ENCODE data around the gene TPO. TPM values are rescaled to one million over a fixed set of nuclear protein-coding genes. Genes with fewer than 3 reads are reported as not detected.

TPO gene
- total RNA-seq, 1 experiment from 2014 or later = not detected

DNA sequence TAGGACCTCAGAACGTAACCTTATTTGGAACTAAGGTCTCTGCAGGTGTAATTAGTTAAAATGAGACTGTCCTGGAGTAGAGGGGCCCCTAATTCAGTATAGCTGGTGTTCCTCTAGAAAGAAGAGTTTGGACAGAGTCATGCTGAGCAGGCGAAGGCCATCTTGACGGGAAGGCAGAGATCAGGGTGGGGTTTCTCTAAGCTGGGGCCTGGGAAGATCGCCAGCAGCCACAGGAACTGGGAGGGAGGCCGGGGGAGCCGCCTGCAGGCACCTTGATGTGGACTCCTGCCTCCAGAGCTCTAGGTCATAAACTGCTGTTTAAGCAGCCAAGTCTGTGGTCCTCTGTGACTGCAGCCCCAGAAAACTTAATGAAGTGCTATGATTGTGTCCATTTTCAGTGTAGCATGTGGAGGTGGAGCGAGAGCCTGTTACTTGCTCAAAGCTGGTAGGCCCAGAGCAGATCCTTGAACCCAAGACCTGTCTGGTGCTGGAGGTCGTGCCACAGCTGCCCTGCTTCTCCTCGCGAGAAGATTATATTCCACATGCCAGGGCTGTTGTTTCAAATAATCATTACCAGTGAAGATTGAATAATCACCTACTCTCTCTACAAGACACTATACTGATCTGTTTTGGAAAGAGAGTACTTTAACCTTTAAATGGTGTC, 105.7 kb downstream of the TPO start:
- Mint-ChIP-seq H3K9me3 (no peaks in the 10 kb centered on the region), H3K36me3 (no peaks in the 10 kb centered on the region), H3K27ac (no peak overlapping the region), H3K27me3 (ENCODE audit: low read depth) (no peaks in the 10 kb centered on the region; the same call in 1 of the 2 replicates), H3K4me1 (no peaks in the 10 kb centered on the region), H3K4me3 (no peak overlapping the region)
- ATAC-seq (no peak), DNase-seq (ENCODE audit: low spot score) (peak; percentile 11)
- ChIA-PET POLR2A (no interaction called here), CTCF (no interaction called here)
- TF ChIP-seq, protein P1, sequence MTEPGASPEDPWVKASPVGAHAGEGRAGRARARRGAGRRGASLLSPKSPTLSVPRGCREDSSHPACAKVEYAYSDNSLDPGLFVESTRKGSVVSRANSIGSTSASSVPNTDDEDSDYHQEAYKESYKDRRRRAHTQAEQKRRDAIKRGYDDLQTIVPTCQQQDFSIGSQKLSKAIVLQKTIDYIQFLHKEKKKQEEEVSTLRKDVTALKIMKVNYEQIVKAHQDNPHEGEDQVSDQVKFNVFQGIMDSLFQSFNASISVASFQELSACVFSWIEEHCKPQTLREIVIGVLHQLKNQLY (CRISPR knock-in tag; IDR thresholded peaks at IDR 0.05) = no peak
- no peak for TF ChIP-seq TCF7 (CRISPR knock-in tag; IDR thresholded peaks at IDR 0.05; ENCODE audit: low read depth)
- TF ChIP-seq ZNF263 (CRISPR knock-in tag; IDR thresholded peaks at IDR 0.05; ENCODE audit: low read depth) = no peak

DNA sequence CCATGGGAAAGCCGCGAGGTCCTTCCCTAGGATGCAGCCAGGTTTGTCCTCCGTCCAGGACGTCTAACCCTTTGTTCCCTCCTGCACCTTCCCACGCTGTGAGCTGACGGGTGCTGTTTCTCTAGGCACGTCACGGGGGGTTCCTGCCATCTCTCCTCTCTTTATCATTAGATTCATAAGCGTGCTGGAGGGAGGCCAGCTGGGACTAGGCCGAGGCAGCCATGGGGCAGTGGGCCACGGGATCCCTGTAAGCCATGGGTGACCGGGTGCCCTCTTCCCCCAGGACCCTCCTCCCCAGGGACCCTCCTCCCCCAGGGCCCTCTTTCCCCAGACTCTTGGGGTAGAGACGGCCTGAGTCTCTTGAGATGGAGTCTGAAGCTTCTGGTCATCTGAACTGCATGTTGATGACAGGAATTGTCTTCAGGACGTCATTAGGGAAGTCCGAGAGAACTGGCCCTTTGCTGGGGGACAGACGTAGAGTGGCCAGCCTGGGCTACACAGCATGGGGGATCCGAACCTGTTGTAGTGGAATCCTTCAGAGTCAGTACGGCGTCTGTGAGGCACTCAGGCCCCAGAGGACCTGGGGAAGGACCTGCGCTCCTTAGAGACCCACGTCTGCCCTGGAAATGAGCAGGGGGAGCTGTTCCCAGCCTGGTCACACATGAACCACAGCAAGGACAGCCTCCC, 108.1 kb downstream of the TPO start:
- TF ChIP-seq, protein P2, sequence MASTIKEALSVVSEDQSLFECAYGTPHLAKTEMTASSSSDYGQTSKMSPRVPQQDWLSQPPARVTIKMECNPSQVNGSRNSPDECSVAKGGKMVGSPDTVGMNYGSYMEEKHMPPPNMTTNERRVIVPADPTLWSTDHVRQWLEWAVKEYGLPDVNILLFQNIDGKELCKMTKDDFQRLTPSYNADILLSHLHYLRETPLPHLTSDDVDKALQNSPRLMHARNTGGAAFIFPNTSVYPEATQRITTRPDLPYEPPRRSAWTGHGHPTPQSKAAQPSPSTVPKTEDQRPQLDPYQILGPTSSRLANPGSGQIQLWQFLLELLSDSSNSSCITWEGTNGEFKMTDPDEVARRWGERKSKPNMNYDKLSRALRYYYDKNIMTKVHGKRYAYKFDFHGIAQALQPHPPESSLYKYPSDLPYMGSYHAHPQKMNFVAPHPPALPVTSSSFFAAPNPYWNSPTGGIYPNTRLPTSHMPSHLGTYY (CRISPR knock-in tag; IDR thresholded peaks at IDR 0.05) = no peak
- TF ChIP-seq, protein P3, sequence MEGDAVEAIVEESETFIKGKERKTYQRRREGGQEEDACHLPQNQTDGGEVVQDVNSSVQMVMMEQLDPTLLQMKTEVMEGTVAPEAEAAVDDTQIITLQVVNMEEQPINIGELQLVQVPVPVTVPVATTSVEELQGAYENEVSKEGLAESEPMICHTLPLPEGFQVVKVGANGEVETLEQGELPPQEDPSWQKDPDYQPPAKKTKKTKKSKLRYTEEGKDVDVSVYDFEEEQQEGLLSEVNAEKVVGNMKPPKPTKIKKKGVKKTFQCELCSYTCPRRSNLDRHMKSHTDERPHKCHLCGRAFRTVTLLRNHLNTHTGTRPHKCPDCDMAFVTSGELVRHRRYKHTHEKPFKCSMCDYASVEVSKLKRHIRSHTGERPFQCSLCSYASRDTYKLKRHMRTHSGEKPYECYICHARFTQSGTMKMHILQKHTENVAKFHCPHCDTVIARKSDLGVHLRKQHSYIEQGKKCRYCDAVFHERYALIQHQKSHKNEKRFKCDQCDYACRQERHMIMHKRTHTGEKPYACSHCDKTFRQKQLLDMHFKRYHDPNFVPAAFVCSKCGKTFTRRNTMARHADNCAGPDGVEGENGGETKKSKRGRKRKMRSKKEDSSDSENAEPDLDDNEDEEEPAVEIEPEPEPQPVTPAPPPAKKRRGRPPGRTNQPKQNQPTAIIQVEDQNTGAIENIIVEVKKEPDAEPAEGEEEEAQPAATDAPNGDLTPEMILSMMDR (IDR thresholded peaks at IDR 0.05) = no peak
- TF ChIP-seq, protein P4, sequence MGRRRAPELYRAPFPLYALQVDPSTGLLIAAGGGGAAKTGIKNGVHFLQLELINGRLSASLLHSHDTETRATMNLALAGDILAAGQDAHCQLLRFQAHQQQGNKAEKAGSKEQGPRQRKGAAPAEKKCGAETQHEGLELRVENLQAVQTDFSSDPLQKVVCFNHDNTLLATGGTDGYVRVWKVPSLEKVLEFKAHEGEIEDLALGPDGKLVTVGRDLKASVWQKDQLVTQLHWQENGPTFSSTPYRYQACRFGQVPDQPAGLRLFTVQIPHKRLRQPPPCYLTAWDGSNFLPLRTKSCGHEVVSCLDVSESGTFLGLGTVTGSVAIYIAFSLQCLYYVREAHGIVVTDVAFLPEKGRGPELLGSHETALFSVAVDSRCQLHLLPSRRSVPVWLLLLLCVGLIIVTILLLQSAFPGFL (CRISPR knock-in tag; IDR thresholded peaks at IDR 0.05; ENCODE audit: borderline replicate concordance) = no peak
- ChIA-PET POLR2A (no interaction called here), CTCF (interaction anchor here (0.5 kb wide), 1 partner anchor 18 kb away, joined by 3 read pairs; no protein-coding TSS in a partner anchor)
- DNase-seq (ENCODE audit: low spot score) (no peak), ATAC-seq (no peak)
- no peaks in the 10 kb centered on the region for H3K36me3 Mint-ChIP-seq
- no peaks in the 10 kb centered on the region for H3K9me3 Mint-ChIP-seq
- H3K27me3 Mint-ChIP-seq (ENCODE audit: low read depth) = no peaks in the 10 kb centered on the region; the same call in 1 of the 2 replicates
- no peak overlapping the region for H3K27ac Mint-ChIP-seq
- no peaks in the 10 kb centered on the region for H3K4me1 Mint-ChIP-seq
- no peak overlapping the region for H3K4me3 Mint-ChIP-seq

DNA sequence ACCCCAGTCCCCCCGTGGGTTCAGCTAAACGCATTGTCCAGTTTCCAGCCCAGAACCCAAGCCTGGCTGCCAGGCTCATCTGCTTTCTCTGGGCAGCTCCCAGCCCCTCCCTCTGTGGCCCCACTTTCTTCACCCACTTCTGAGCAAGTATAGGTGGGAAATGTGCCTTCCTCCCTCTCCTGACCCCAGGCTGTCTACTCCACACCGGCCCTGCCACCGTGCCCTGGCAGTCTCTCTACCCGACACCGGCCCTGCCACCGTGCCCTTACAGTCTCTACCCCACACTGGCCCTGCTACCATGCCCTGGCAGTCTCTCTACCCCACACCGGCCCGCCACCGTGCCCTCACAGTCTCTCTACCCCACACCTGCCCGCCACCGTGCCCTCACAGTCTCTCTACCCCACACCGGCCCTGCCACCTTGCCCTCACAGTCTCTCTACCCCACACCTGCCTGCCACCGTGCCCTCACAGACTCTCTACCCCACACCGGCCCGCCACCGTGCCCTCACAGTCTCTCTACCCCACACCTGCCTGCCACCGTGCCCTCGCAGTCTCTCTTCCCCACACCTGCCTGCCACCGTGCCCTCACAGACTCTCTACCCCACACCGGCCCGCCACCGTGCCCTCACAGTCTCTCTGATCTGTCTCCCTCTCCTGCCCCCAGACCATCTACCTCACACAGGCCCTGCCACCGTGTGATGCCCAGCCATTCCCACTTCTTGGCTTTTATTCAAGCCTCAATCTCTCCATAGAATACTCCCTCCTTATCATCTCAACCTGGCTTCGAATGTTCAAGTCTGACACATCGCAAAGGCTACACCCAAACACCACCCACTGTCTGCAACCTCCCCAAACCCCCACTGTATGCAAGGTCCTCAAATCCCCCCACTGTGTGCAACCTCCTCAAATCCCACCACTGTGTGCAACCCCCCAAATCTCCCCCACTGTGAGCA, 108.9 kb downstream of the TPO start:
- H3K27ac Mint-ChIP-seq = no peak overlapping the region
- ATAC-seq = no peak
- TF ChIP-seq, protein P5, sequence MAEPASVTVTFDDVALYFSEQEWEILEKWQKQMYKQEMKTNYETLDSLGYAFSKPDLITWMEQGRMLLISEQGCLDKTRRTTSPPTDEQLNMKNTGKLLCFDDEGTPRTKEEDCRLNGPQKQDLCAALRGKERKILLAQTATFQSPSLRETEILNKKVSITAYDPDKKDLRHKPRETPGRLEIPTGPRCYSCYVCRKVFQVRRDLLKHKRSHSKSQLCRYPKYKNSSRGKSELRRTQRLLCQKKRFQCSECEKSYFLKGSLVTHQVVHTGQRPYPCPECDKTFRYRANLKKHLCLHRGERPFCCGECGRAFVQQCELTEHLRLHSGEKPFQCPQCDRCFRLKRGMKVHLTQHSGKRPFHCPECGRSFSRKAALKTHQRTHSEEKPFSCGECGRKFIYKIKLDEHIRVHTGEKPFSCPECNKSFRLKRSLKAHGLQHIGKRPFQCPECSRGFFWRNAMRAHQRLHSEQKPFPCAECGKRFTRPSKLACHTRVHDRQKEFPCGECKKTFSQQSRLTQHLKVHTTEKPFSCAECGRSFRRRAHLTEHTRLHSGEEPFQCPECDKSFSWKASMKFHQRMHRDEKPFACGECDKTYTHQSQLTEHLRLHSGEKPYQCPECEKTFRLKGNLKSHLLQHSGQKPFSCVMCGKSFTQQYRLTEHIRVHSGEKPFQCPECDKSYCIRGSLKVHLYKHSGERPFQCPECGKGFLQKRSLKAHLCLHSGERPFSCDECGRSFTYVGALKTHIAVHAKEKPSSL (CRISPR knock-in tag; conservative IDR thresholded peaks at IDR 0.05) = no peak
- no peak for TF ChIP-seq ZBTB21 (CRISPR knock-in tag; IDR thresholded peaks at IDR 0.05; ENCODE audit: borderline replicate concordance)
- TF ChIP-seq, protein P6, sequence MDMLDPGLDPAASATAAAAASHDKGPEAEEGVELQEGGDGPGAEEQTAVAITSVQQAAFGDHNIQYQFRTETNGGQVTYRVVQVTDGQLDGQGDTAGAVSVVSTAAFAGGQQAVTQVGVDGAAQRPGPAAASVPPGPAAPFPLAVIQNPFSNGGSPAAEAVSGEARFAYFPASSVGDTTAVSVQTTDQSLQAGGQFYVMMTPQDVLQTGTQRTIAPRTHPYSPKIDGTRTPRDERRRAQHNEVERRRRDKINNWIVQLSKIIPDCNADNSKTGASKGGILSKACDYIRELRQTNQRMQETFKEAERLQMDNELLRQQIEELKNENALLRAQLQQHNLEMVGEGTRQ (CRISPR knock-in tag; IDR thresholded peaks at IDR 0.05) = no peak
- no peak for TF ChIP-seq NFYB (CRISPR knock-in tag; conservative IDR thresholded peaks at IDR 0.05; ENCODE audit: low read depth)
- TF ChIP-seq, protein P7, sequence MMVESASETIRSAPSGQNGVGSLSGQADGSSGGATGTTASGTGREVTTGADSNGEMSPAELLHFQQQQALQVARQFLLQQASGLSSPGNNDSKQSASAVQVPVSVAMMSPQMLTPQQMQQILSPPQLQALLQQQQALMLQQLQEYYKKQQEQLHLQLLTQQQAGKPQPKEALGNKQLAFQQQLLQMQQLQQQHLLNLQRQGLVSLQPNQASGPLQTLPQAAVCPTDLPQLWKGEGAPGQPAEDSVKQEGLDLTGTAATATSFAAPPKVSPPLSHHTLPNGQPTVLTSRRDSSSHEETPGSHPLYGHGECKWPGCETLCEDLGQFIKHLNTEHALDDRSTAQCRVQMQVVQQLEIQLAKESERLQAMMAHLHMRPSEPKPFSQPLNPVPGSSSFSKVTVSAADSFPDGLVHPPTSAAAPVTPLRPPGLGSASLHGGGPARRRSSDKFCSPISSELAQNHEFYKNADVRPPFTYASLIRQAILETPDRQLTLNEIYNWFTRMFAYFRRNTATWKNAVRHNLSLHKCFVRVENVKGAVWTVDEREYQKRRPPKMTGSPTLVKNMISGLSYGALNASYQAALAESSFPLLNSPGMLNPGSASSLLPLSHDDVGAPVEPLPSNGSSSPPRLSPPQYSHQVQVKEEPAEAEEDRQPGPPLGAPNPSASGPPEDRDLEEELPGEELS (CRISPR knock-in tag; IDR thresholded peaks at IDR 0.05) = no peak
- TF ChIP-seq, protein P8, sequence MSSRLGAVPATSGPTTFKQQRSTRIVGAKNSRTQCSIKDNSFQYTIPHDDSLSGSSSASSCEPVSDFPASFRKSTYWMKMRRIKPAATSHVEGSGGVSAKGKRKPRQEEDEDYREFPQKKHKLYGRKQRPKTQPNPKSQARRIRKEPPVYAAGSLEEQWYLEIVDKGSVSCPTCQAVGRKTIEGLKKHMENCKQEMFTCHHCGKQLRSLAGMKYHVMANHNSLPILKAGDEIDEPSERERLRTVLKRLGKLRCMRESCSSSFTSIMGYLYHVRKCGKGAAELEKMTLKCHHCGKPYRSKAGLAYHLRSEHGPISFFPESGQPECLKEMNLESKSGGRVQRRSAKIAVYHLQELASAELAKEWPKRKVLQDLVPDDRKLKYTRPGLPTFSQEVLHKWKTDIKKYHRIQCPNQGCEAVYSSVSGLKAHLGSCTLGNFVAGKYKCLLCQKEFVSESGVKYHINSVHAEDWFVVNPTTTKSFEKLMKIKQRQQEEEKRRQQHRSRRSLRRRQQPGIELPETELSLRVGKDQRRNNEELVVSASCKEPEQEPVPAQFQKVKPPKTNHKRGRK (CRISPR knock-in tag; IDR thresholded peaks at IDR 0.05; ENCODE audit: borderline replicate concordance) = no peak

More for the DNA sequence above, 108.9 kb downstream of the TPO start:
- no peaks in the 10 kb centered on the region for H3K9me3 Mint-ChIP-seq
- H3K36me3 Mint-ChIP-seq = no peaks in the 10 kb centered on the region
- DNase-seq (ENCODE audit: low spot score) = no peak
- H3K4me3 Mint-ChIP-seq = no peak overlapping the region
- H3K4me1 Mint-ChIP-seq = no peaks in the 10 kb centered on the region
- POLR2A ChIA-PET = no interaction called here
- H3K27me3 Mint-ChIP-seq (ENCODE audit: low read depth) = no peaks in the 10 kb centered on the region; the same call in none of the 2 replicates
- CTCF ChIA-PET = no interaction called here
